LNCaP clone FGC (cell line): Measurements from ENCODE around the gene ZDHHC3.
A peak's percentile ranks its signal among the peaks of the same experiment; 100 is the strongest.
"Not testable (repeated sequence)": the region's sequence is repeated elsewhere in the genome, so short reads cannot be mapped to it uniquely, and the experiment has no call there.

ENCODE experiments used
- DNase-seq: peaks from one replicate; pipeline ENCODE4 v3.0.0-alpha.2; 2011; ENCODE audit warnings: low read depth
- H3K4me3 ChIP-seq: 2 replicates; pipeline ENCODE4 v1.5.1; 2011; ENCODE audit warnings: mild to moderate bottlenecking, low read depth, low read length, control low read depth
- TF ChIP-seq, protein P1 (sequence below): IDR thresholded peaks from 2 replicates; pipeline ENCODE4 v1.5.1; 2012; ENCODE audit warnings: mild to moderate bottlenecking; ENCODE audit not compliant: control insufficient read depth, insufficient read depth; ENCODE audit errors: extremely low read depth

The ZDHHC3 gene

GRCh38 chr3:44958386-44958785 lies 17.6 kb downstream of the ZDHHC3 start:
- TF ChIP-seq, protein P1, sequence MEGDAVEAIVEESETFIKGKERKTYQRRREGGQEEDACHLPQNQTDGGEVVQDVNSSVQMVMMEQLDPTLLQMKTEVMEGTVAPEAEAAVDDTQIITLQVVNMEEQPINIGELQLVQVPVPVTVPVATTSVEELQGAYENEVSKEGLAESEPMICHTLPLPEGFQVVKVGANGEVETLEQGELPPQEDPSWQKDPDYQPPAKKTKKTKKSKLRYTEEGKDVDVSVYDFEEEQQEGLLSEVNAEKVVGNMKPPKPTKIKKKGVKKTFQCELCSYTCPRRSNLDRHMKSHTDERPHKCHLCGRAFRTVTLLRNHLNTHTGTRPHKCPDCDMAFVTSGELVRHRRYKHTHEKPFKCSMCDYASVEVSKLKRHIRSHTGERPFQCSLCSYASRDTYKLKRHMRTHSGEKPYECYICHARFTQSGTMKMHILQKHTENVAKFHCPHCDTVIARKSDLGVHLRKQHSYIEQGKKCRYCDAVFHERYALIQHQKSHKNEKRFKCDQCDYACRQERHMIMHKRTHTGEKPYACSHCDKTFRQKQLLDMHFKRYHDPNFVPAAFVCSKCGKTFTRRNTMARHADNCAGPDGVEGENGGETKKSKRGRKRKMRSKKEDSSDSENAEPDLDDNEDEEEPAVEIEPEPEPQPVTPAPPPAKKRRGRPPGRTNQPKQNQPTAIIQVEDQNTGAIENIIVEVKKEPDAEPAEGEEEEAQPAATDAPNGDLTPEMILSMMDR = no peak
- no peak overlapping the region for H3K4me3 ChIP-seq
- DNase-seq = peak; percentile 63

DNA sequence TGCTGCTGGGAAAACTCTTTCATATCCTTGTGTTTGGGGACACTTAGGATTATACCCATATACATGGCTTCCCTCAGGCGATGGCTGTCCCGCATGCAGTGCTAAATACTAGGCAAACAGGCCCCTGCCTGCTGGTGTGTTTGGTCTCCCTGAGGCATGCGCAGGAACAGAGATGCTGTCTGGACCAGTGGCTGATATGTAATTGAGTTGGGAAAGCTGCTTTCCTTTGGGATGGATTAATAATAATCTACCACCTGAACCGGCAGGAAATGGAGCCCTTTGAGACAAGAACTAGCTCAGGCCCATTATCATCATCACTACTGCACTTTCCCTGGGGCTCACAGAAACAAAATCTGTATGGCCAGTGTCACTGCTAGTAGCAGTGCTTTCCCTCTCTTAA lies 18.0 kb downstream of the ZDHHC3 start:
- no peak for DNase-seq
- H3K4me3 ChIP-seq = no peak overlapping the region
- TF ChIP-seq, protein P1 = no peak

DNA sequence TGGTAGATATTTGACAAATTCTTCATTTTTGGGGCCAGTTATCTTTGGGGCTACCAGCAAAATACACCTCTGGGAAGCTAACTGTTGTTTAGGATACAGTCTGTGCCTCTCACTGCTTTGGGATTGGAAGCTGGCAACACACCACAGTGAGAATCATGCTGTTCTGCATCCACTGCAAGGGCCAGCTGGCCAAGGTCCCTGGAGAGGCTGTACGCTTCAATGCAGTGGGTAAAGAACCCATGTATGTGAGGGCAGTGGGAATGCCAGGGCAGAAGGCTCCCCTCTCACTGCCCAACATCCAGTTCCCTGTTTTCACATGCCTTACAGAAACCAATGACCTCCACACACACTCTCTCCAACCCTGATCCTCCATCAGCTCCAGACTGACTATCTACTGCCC lies 20.1 kb downstream of the ZDHHC3 start:
- H3K4me3 ChIP-seq = no peak overlapping the region
- TF ChIP-seq, protein P1 = no peak
- no peak for DNase-seq

DNA sequence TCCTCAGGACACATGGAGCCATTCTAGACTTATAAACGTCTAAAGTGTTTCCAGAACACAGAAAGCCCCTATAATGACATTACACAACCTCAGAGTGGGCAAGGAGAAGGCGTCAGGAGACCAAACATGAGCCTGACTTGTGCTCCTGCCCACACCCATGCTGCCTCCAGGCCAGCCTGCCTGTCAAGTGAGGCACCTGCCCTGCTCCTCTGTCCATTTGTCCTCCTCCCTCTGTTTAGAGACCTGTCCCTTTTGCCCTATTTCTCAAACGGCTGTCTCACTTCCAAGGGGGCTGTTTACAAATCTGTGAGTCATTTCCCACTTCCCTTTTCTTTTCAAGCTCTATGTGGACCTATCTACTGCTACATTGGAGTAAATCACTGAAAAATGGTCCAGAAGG lies 21.0 kb downstream of the ZDHHC3 start:
- TF ChIP-seq, protein P1 = no peak
- DNase-seq = no peak
- no peak overlapping the region for H3K4me3 ChIP-seq

- DNase-seq = no peak
- no peak overlapping the region for H3K4me3 ChIP-seq
- TF ChIP-seq, protein P1 = no peak
Observed at GRCh38 chr3:44954304-44954703, 21.7 kb downstream of the ZDHHC3 start.

DNA sequence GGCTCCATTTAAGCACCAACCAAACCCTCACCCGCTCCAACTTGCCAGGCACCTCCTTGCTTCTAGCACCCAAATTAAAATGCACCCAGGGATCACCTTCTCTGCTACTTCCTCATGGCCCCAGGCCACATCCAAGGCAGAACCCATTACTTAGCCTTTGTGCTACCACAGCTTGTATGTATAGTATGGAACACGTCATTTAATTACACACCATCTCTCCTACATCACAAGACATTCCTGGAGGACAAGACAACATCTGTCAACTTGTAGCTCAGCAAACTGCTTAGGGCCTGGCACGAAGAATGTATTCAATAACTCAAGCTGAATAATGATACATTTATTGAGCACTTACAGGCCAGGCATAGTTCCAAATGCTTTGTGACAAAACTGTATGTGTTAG lies 23.3 kb downstream of the ZDHHC3 start:
- no peak for DNase-seq
- TF ChIP-seq, protein P1 = no peak
- no peak overlapping the region for H3K4me3 ChIP-seq

- no peak overlapping the region for H3K4me3 ChIP-seq
- TF ChIP-seq, protein P1 = no peak
- no peak for DNase-seq
Observed at GRCh38 chr3:44950275-44950734, 25.7 kb downstream of the ZDHHC3 start.

- DNase-seq, H3K4me3 ChIP-seq: not testable (repeated sequence)
Observed at GRCh38 chr3:44949770-44950169, 26.2 kb downstream of the ZDHHC3 start.
